Liver (tissue), 9 donors: ENCODE measurements around the gene SLC30A3. TPM values are rescaled to one million over a fixed set of nuclear protein-coding genes. Genes with fewer than 3 reads are reported as not detected.

Source experiments
- DNase-seq: peaks from one replicate; pipeline ENCODE4 v3.0.0-alpha.2; 2017; ENCODE audit warnings: low spot score
- H3K27ac ChIP-seq, 2 donors: one replicate each; pipeline ENCODE4 v1.7.0; 2013; ENCODE audit warnings: inconsistent platforms in 2 of 2, low read length in 2 of 2, control low read depth in 1 of 2, low read depth in 1 of 2, mild to moderate bottlenecking in 1 of 2
- H3K27me3 ChIP-seq, 4 donors: one replicate each; pipeline versions ENCODE4 v1.6.1 to v1.7.0; 2013; ENCODE audit warnings: low read length in 3 of 4, inconsistent platforms in 1 of 4, mild to moderate bottlenecking in 1 of 4, moderate library complexity in 1 of 4; ENCODE audit not compliant: control insufficient read depth in 4 of 4, insufficient read depth in 4 of 4
- H3K36me3 ChIP-seq, 4 donors: one replicate each; pipeline versions ENCODE4 v1.6.1 to v1.7.0; 2013; ENCODE audit warnings: low read length in 3 of 4, mild to moderate bottlenecking in 3 of 4, low read depth in 1 of 4, moderate library complexity in 1 of 4; ENCODE audit not compliant: control insufficient read depth in 4 of 4, insufficient read depth in 3 of 4
- H3K4me1 ChIP-seq, 4 donors: one replicate each; pipeline versions ENCODE4 v1.6.1 to v1.7.0; 2013; ENCODE audit warnings: low read length in 3 of 4, mild to moderate bottlenecking in 3 of 4, moderate library complexity in 1 of 4; ENCODE audit not compliant: control insufficient read depth in 4 of 4, insufficient read depth in 4 of 4
- H3K4me3 ChIP-seq, 3 donors: one replicate each; pipeline versions ENCODE4 v1.6.1 to v1.7.0; 2013; ENCODE audit warnings: low read length in 3 of 3, control low read depth in 1 of 3, low read depth in 1 of 3, mild to moderate bottlenecking in 1 of 3
- H3K9ac ChIP-seq, 2 donors: one replicate each; pipeline ENCODE4 v1.7.0; 2013; ENCODE audit warnings: low read length in 2 of 2, mild to moderate bottlenecking in 2 of 2, moderate library complexity in 2 of 2, control low read depth in 1 of 2, low read depth in 1 of 2
- H3K9me3 ChIP-seq, 4 donors: one replicate each; pipeline versions ENCODE4 v1.6.1 to v1.7.0; 2013; ENCODE audit warnings: low read length in 3 of 4; ENCODE audit not compliant: control insufficient read depth in 4 of 4
- FOXA2 ChIP-seq: IDR thresholded peaks from 2 replicates; pipeline ENCODE4 v1.6.1; 2016; ENCODE audit warnings: antibody characterized with exemption
- HNF4G ChIP-seq: IDR thresholded peaks from 2 replicates; pipeline ENCODE4 v1.6.1; 2016; ENCODE audit warnings: antibody characterized with exemption
- NR2F2 ChIP-seq: IDR thresholded peaks from 2 replicates; pipeline ENCODE4 v1.6.1; 2016; ENCODE audit warnings: antibody characterized with exemption
- SP1 ChIP-seq: IDR thresholded peaks from 2 replicates; pipeline ENCODE4 v1.6.1; 2018; ENCODE audit warnings: antibody characterized with exemption, mild to moderate bottlenecking
- TAF1 ChIP-seq: conservative IDR thresholded peaks from 2 replicates; pipeline ENCODE4 v1.6.1; 2016; ENCODE audit warnings: antibody characterized with exemption, mild to moderate bottlenecking
- YY1 ChIP-seq: IDR thresholded peaks from 2 replicates; pipeline ENCODE4 v1.6.1; 2016; ENCODE audit warnings: antibody characterized with exemption, mild to moderate bottlenecking
- WGBS: extraction: QIAGEN DNeasy Blood & Tissue Kit; methylation state at CpG from one replicate; pipeline ENCODE4 v1.1.7; 2013; 5-methylcytosine and 5-hydroxymethylcytosine counted together
- polyA plus RNA-seq, 2 donors: library from polyadenylated mRNA; stranded (reverse) in 1 of 2; unstranded in 1 of 2; fragments of 200-250 nt in 1 of 2; fragments of >200 nt in 1 of 2; fragmentation: Nextera tagmentation in 1 of 2; extraction: Ambion mirVana in 1 of 2; gene quantifications; one replicate each; pipeline versions ENCODE4 v1.2.1 to v1.2.3, GENCODE V29; 2013 to 2015
- total RNA-seq, 2 donors: library from RNA; depleted of rRNA; stranded (reverse); fragments of >200 nt; gene quantifications; one replicate each; pipeline ENCODE4 v1.2.3, GENCODE V29; 2014
- TF ChIP-seq, protein P1 (sequence below): IDR thresholded peaks from 2 replicates; pipeline ENCODE4 v1.6.1; 2016; ENCODE audit warnings: antibody characterized with exemption
- TF ChIP-seq, protein P2 (sequence below): IDR thresholded peaks from 2 replicates; pipeline ENCODE4 v1.6.1; 2016; ENCODE audit warnings: antibody characterized with exemption, mild to moderate bottlenecking
- TF ChIP-seq, protein P3 (sequence below): fragments of 150-350 bp; IDR thresholded peaks from 2 replicates; pipeline ENCODE4 v1.5.1; 2017; ENCODE audit warnings: improper control_type of control experiment, low read depth, low read length; ENCODE audit not compliant: missing input control
- TF ChIP-seq, protein P4 (sequence below): IDR thresholded peaks from 2 replicates; pipeline ENCODE4 v1.6.1; 2016; ENCODE audit warnings: antibody characterized with exemption
- donor health status: healthy.
- donor health status: healthy.
- donor health status: healthy.
- donor health status: healthy.
- donor health status: healthy.

The SLC30A3 gene
- total and polyA plus RNA-seq, 4 donors: 0.20 TPM; not detected in 3

DNA sequence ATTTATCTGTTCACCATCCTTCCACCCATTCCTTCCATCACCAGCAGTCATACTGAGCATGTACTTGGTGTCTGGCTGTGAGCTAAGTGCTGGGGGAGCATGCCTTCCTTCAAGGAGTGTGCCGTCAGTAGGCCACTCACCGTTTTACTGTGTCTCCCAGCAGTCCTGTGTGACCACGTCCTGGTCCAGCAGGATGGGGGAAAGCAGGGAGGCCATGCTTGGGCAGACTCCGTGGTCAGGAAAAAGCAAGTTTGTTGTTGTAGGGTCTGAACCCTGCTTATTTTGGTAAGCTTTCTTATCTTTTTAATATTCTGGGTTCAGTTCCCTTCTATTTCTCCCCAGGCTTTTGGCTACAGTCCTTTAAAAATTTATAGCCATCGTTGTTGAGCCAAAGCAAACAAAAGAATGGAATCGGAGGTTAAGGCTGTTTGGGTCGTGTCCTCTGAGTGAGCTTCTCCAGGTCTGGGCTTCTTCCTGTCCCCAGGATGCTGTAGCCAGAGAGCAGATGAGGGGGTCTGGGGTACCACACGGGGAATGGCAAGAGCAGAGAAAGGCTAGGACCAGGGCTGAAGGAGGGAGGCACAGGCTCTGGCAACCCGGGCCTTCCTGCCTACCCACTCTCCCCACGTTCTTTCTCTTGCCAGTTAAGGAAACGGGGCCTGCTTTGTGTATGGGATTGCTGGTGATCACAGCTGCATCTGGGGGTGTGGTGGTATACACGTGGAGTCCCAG lies 13.5 kb downstream of the SLC30A3 start:
- H3K9me3 ChIP-seq: no peaks in the 10 kb centered on the region
- no peak overlapping the region for H3K9ac ChIP-seq
- TF ChIP-seq YY1: no peak
- TF ChIP-seq, protein P1, sequence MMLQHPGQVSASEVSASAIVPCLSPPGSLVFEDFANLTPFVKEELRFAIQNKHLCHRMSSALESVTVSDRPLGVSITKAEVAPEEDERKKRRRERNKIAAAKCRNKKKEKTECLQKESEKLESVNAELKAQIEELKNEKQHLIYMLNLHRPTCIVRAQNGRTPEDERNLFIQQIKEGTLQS: no peak
- TF ChIP-seq, protein P2, sequence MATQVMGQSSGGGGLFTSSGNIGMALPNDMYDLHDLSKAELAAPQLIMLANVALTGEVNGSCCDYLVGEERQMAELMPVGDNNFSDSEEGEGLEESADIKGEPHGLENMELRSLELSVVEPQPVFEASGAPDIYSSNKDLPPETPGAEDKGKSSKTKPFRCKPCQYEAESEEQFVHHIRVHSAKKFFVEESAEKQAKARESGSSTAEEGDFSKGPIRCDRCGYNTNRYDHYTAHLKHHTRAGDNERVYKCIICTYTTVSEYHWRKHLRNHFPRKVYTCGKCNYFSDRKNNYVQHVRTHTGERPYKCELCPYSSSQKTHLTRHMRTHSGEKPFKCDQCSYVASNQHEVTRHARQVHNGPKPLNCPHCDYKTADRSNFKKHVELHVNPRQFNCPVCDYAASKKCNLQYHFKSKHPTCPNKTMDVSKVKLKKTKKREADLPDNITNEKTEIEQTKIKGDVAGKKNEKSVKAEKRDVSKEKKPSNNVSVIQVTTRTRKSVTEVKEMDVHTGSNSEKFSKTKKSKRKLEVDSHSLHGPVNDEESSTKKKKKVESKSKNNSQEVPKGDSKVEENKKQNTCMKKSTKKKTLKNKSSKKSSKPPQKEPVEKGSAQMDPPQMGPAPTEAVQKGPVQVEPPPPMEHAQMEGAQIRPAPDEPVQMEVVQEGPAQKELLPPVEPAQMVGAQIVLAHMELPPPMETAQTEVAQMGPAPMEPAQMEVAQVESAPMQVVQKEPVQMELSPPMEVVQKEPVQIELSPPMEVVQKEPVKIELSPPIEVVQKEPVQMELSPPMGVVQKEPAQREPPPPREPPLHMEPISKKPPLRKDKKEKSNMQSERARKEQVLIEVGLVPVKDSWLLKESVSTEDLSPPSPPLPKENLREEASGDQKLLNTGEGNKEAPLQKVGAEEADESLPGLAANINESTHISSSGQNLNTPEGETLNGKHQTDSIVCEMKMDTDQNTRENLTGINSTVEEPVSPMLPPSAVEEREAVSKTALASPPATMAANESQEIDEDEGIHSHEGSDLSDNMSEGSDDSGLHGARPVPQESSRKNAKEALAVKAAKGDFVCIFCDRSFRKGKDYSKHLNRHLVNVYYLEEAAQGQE: no peak
- no peak for TF ChIP-seq NR2F2
- TF ChIP-seq FOXA2: no peak
- no peak for TF ChIP-seq TAF1
- TF ChIP-seq, protein P3, sequence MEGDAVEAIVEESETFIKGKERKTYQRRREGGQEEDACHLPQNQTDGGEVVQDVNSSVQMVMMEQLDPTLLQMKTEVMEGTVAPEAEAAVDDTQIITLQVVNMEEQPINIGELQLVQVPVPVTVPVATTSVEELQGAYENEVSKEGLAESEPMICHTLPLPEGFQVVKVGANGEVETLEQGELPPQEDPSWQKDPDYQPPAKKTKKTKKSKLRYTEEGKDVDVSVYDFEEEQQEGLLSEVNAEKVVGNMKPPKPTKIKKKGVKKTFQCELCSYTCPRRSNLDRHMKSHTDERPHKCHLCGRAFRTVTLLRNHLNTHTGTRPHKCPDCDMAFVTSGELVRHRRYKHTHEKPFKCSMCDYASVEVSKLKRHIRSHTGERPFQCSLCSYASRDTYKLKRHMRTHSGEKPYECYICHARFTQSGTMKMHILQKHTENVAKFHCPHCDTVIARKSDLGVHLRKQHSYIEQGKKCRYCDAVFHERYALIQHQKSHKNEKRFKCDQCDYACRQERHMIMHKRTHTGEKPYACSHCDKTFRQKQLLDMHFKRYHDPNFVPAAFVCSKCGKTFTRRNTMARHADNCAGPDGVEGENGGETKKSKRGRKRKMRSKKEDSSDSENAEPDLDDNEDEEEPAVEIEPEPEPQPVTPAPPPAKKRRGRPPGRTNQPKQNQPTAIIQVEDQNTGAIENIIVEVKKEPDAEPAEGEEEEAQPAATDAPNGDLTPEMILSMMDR: no peak
- TF ChIP-seq HNF4G: no peak
- 54% methylated on average over 12 of the region's 12 CpGs for WGBS
- no peak for DNase-seq
- no peaks in the 10 kb centered on the region for H3K27me3 ChIP-seq
- peaks cover 1 to 2% (median 2%) of the 10 kb centered on the region in 4 donors for H3K36me3 ChIP-seq
- H3K4me1 ChIP-seq: peaks cover 0 to 7% (median 3%) of the 10 kb centered on the region in 4 donors
- no peak overlapping the region for H3K4me3 ChIP-seq
- H3K27ac ChIP-seq: no peak overlapping the region

DNA sequence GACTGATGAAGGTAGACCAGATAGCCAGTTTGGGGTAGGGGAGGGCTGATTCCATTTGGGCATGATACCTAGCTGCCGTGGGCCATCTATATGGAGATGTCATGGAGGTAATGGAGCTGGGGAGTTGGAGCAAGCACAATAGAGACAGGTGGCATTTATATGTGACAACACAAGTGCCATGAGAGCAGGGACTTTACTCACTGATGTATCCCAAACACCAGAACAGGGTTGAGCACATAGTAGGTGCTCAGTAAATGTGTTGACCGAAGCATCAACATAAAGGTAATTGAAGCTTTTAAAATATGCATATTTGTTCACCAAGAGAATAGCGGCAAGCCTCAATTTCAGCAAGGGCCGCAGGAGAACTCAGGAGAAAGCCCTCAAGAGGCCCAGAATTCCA lies 15.0 kb downstream of the SLC30A3 start:
- Histone ChIP-seq H3K36me3 (peaks cover 6 to 16% (median 14%) of the 10 kb centered on the region in 4 donors), H3K27me3 (no peaks in the 10 kb centered on the region), H3K9ac (no peak overlapping the region), H3K27ac (no peak overlapping the region), H3K4me1 (peaks cover 0 to 7% (median 3%) of the 10 kb centered on the region in 4 donors), H3K4me3 (no peak overlapping the region), H3K9me3 (no peaks in the 10 kb centered on the region)
- 80% methylated on average over 4 of the region's 4 CpGs for WGBS
- TF ChIP-seq YY1: no peak
- no peak for TF ChIP-seq HNF4G
- TF ChIP-seq, protein P4, sequence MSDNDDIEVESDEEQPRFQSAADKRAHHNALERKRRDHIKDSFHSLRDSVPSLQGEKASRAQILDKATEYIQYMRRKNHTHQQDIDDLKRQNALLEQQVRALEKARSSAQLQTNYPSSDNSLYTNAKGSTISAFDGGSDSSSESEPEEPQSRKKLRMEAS: no peak
- TF ChIP-seq, protein P1: no peak
- no peak for TF ChIP-seq NR2F2
- TF ChIP-seq SP1: no peak
- DNase-seq: no peak
